HG03175 (cell line): Measurements from ENCODE around the gene BTG4.

Experiments
- ATAC-seq: cut with Tn5 transposase; IDR thresholded peaks from one replicate; pipeline ENCODE4 v1.9.1; 2021; ENCODE audit warnings: mild to moderate bottlenecking, moderate library complexity; ENCODE audit not compliant: unreplicated experiment

Gene BTG4

GRCh38 chr11:111538407-111539114 is 26.4 kb upstream of the BTG4 start:
- no peak for ATAC-seq

- no peak for ATAC-seq
These were observed 25.2 kb upstream of the BTG4 start for GRCh38 chr11:111537336-111537860.

- ATAC-seq: no peak
These were observed 23.1 kb upstream of the BTG4 start for GRCh38 chr11:111535281-111535680.

DNA sequence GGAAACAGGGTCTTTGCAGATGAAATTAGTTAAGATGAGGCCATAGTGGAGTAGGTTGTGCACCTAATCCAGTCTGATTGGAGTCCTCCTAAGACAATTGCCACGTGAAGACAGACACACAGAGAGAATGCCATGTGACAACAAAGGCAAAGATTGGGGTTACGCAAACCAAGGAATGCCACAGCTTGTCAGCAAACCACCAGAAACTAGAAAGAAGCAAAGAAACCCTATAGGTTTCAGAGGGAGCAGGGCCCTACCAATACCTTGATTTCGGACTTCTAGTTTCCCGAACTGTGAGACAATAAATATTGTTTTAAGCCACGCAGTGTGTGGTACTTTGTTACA is 20.2 kb upstream of the BTG4 start:
- ATAC-seq: no peak

- ATAC-seq: no peak
These were observed 19.6 kb upstream of the BTG4 start for GRCh38 chr11:111531687-111532364.

- ATAC-seq: no peak
These were observed 18.9 kb upstream of the BTG4 start for GRCh38 chr11:111531136-111531535.

DNA sequence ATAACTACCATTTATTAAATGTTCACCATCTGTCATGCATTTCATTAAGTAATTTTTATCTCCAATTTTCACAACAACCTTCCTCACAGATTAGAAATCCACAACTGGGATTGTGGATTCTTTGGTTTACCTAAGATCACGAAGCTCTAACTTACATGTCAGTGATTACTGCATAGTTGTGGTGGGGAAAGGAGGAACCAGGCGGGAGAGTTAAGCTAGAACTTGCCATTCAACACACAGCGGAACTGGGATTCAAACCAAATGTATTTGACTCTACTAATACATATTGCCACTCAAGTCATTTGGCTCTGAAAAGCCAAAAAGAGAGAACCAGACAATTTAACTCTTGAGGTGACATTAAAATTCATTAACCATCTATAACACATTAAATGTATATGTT is 17.9 kb upstream of the BTG4 start:
- ATAC-seq: no peak

DNA sequence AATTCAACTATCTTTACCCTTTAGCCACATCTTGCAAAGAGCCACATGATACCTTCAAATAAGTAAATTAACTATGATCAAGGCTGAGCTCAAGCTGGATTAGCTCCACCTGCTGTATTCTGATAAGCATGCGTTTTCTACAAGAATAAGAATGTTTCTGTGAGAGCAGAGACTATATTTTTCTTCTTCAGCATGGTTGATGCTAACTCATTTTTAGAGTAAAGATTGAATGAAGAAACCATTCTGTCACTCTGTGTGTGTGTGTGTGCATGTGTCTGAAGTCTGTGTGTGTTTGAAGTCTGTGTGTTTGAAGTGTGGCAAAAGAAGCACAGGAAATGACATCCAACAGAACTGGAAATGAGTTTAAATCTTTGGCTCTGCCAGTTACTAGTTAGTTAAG is 16.4 kb upstream of the BTG4 start:
- ATAC-seq: no peak

DNA sequence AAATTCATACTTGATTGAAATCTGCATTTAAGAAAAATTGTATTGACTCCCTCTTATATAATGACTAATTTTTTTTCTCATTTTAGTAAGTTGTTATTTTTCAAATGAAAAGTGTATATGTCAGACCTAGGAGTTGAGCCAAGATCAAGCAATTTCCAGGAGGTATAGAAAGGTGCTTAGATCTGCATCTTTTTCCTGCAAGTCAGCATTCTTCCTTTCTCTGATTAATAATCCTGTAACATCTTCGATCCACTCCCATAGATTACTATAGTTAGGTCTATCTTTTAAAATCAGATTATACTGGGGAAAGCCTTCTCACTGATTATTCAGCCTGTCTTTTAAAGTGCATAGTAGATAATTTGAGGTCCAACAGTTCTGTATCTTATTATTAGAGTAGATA is 15.1 kb upstream of the BTG4 start:
- ATAC-seq: no peak

DNA sequence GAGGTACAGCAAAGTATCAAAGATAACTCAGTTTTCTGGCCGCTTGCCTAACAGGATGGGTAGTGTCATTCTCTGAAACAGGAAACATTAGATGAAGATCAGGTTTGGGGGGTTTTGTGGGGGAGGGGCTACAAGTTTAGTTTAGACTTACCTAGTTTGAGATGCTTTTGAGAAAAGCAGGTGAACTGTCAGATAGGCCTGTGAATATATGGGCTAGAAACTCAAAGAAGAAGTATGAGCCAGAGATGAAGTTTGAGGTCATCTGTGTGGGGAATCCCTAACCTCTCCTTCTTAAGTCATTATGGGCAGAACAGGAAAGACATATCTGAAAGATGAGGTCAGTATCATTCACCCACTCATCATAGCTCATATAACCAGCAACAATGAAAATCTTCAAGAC is 14.3 kb upstream of the BTG4 start:
- ATAC-seq: no peak

DNA sequence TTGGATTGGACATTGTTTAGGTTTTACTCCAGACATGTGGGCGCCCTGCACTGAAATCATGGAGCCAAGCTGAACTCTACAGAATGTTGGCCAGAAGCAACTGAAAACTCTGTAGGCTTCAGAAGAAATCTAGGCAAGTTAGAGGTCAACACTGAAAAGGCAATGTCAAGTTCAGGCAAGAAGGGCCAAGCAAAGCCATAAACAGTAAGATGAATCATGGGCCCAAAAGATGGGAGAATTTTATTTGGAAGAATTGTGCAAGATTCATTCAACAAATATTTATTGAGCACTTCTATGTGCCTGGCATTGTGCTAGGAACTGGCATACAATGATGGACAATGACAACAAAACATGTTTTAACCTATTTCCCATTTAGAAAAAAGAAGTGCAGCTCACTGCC is 13.3 kb upstream of the BTG4 start:
- no peak for ATAC-seq

- ATAC-seq: no peak
These were observed 11.9 kb upstream of the BTG4 start for GRCh38 chr11:111524056-111524455.

GRCh38 chr11:111523343-111523742 is 11.2 kb upstream of the BTG4 start:
- no peak for ATAC-seq

DNA sequence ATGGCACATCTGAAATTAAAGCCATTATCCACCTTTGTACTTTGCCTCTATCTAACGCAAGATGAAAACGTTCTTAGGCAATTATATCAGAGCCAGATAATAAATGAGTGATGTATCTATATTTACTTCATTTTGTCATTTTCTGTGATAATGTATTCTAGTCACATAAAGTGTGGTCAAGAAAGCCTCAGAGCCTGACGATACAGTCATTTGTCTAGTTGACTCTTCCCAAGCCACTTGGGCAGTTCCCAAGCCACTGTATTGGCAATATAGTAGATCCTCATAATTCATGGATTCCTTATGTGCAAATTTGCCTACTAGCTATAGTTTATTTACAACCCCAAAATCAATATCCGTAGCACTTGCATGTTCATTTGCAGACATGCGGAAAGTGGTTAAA is 10.2 kb upstream of the BTG4 start:
- ATAC-seq: no peak

DNA sequence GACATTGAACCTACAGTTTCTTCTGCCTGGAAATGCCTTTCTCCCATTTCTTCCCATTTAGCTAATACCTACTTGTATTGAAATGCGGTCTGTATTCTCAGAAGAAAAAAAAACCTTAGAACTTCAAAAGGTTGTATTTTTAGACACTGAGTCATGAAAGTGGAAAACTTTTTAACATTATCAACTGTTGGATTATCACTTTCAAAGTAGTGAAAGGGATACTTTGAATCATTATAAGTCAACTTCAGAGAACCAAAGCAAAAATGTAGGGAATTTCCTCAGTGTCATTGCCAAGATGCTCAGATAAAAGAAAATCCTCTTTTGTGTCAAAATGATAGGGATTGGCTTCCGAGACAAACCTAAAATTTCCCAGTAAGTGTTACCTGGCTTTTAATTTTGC is 8.9 kb upstream of the BTG4 start:
- no peak for ATAC-seq

GRCh38 chr11:111520560-111520959 is 8.4 kb upstream of the BTG4 start:
- ATAC-seq: no peak

DNA sequence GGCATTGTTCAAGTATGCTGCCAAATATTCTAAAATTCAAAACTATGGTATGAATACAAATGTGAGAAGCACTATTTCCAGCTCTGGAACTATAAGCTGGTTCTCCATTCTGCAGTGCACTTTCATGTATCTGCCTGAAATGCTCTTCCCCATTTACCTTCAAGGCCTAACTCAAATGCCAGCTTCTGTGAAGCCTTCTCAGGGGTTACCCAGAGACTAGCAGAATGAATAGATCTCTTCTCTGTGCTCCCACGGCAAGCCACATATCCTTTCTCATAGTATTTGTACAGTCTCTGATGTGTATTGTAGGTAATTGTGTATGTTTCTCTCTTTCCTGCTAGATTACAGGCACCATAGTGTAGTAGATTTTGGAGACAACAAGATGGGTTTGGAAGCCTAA is 6.5 kb upstream of the BTG4 start:
- ATAC-seq: no peak

- no peak for ATAC-seq
These were observed 3.4 kb upstream of the BTG4 start for GRCh38 chr11:111515591-111515990.

- no peak for ATAC-seq
These were observed 2.2 kb upstream of the BTG4 start, which contains the start of gene HOATZ for GRCh38 chr11:111514216-111515031. Gene HOATZ, plus strand, starts transcription at chr11:111514778. Its CDS starts 7 bp downstream, at chr11:111514785.

DNA sequence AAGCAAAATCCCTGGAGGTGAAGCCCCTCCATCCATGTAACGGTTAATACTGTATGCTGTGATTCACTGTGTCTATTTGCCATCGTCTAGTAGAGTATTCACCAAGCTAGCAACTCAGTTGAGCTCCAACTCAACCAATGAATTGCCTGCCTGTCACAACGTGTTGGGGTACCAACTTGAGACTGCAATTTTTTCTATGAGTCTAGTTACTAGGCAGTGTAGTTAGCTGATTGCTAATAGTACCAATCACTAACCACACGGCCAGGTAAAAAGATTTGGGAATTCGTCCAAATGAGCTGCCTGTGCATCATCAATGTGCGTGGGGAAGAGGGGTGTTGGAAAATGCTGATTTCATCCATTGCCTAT is 1.0 kb upstream of the BTG4 start:
- no peak for ATAC-seq

GRCh38 chr11:111510311-111510710 is 1.9 kb downstream of the BTG4 start:
- no peak for ATAC-seq

GRCh38 chr11:111502611-111503010 is 9.6 kb downstream of the BTG4 start:
- no peak for ATAC-seq
